Measurements from ENCODE around the gene SCN2B.

The SCN2B gene

DNA sequence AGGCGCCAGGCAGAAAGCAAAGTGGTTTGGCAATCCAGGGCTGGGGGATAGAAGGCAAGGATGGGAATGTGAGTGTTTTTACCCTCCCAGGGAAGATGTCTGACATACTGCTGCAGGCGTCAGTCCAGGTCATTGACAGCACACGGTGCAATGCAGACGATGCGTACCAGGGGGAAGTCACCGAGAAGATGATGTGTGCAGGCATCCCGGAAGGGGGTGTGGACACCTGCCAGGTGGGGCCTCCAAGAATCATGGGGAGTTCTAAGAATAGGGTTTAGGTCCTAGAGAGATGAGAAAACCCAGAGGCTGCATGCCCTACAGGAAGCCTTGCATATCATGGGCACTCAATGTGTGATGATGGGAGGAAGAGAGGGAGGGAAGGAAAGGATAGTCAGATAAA is 61.4 kb downstream of the SCN2B start:
- no peak overlapping the region for H2AFZ ChIP-seq (ENCODE audit: low read length, unreplicated experiment)
- H3K36me3 ChIP-seq (ENCODE audit: insufficient read depth, low read length) = no peaks in the 10 kb centered on the region

DNA sequence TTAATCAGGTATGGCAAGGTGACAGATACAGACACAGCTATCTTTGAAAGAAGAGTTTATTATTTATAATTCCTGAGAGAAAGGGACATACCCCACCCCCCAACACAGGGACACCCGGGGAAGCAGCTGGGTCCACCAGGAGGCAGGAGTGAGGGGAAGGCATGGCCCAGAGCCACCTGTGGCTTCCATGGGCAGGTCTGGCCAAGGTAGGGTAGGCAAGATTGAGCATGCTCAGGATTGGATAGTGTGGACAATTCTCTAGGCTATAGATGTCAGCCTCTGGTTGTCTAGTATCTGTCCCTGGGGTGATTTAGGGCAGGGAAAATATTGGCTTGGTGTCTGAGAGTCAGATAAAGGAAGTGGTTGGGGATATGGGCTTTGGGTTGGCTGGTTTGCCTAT is 62.2 kb downstream of the SCN2B start:
- Histone ChIP-seq H3K4me1 (ENCODE audit: control insufficient read depth, insufficient read depth, low read length, unreplicated experiment) (no peaks in the 10 kb centered on the region), H3K27ac (ENCODE audit: low read depth, low read length) (no peak overlapping the region), H3K36me3 (ENCODE audit: insufficient read depth, low read length) (no peaks in the 10 kb centered on the region), H3K27me3 (ENCODE audit: insufficient read depth, low read length) (peaks cover 32% of the 10 kb centered on the region), H2AFZ (ENCODE audit: low read length, unreplicated experiment) (no peak overlapping the region), H3K4me3 (ENCODE audit: low read depth, low read length) (no peak overlapping the region), H3K79me2 (ENCODE audit: control insufficient read depth, insufficient read depth, low read length, unreplicated experiment) (no peaks in the 10 kb centered on the region)

More for the DNA sequence above, 61.4 kb downstream of the SCN2B start:
- no peak overlapping the region for H3K27ac ChIP-seq (ENCODE audit: low read depth, low read length)
- H3K27me3 ChIP-seq (ENCODE audit: insufficient read depth, low read length) = peaks cover 37% of the 10 kb centered on the region
- H3K4me1 ChIP-seq (ENCODE audit: control insufficient read depth, insufficient read depth, low read length, unreplicated experiment) = no peaks in the 10 kb centered on the region
- no peaks in the 10 kb centered on the region for H3K79me2 ChIP-seq (ENCODE audit: control insufficient read depth, insufficient read depth, low read length, unreplicated experiment)
- no peak overlapping the region for H3K4me3 ChIP-seq (ENCODE audit: low read depth, low read length)

DNA sequence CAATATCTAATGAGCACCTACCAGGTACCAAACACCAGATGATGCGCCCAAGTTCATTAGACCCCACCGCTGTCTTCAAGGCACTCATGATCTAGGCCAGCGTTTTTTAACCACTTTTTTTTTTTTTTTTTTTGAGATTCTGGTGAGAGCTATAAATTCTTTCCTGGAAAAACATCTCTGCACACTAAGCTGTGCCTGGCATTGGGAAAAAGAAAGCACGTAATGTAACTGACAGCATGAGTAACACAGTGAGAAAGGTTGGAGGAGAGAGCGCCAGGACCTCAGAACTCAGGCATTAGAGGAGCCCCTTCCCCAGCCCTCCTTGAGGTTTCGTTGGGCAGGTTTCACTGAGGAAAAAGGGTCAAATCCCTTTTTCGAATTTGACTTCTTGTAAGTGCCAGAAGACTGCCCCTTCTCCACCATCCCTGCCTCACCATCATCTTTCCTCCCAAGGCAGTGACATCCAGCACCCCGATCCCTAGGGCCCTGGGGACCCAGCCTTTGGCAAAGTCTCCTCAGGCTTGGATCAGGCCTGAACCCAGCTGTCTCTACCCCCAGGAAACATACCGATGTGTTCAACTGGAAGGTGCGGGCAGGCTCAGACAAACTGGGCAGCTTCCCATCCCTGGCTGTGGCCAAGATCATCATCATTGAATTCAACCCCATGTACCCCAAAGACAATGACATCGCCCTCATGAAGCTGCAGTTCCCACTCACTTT is 63.6 kb downstream of the SCN2B start:
- Histone ChIP-seq H2AFZ (ENCODE audit: low read length, unreplicated experiment) (no peak overlapping the region), H3K27me3 (ENCODE audit: insufficient read depth, low read length) (peaks cover 19% of the 10 kb centered on the region; the same call in 1 of the 2 replicates), H3K4me1 (ENCODE audit: control insufficient read depth, insufficient read depth, low read length, unreplicated experiment) (no peaks in the 10 kb centered on the region), H3K79me2 (ENCODE audit: control insufficient read depth, insufficient read depth, low read length, unreplicated experiment) (no peaks in the 10 kb centered on the region), H3K4me3 (ENCODE audit: low read depth, low read length) (no peak overlapping the region), H3K27ac (ENCODE audit: low read depth, low read length) (no peak overlapping the region), H3K36me3 (ENCODE audit: insufficient read depth, low read length) (no peaks in the 10 kb centered on the region)

Measured in ACC112 (cell line).